B cell (primary cell): ENCODE results near the gene SF1. TPM values are rescaled to one million over a fixed set of nuclear protein-coding genes. Genes with fewer than 3 reads are reported as not detected.
A peak's percentile ranks its signal among the peaks of the same experiment; 100 is the strongest.

ENCODE experiments used
- ATAC-seq: fragments of 200-7000 bp; cut with Tn5 transposase; one replicate; pipeline ENCODE4 v1.10.0; 2021; ENCODE audit warnings: low read depth, mild to moderate bottlenecking, moderate number of reproducible peaks, moderate library complexity
- CTCF ChIA-PET: fragments of 350-600 bp; sonication (Branson Sonifier 250); formaldehyde crosslinking; loops from one replicate; lab custom pipeline; 2021; ENCODE audit warnings: antibody characterized with exemption, inconsistent platforms; lab: Charles Lee
- POLR2A ChIA-PET: fragments of 350-600 bp; sonication (Branson Sonifier 250); formaldehyde crosslinking; loops from one replicate; lab custom pipeline; 2021; ENCODE audit warnings: antibody characterized with exemption; lab: Charles Lee
- DNase-seq: peaks from one replicate; pipeline ENCODE4 v3.0.0; 2013
- H2AFZ ChIP-seq: 2 replicates; pipeline ENCODE4 v1.6.1; 2012; ENCODE audit warnings: mild to moderate bottlenecking, low read depth, low read length; ENCODE audit not compliant: insufficient read depth, poor library complexity, severe bottlenecking
- H3K27ac ChIP-seq, 2 donors: 1 replicate in 1 of 2; 2 replicates in 1 of 2; pipeline ENCODE4 v1.5.1; 2012 to 2013; ENCODE audit warnings: low read length in 2 of 2, mild to moderate bottlenecking in 2 of 2, moderate library complexity in 1 of 2
- H3K27me3 ChIP-seq, 4 experiments: fragments of 200-600 bp in 1 of 4; sonication (generic) in 1 of 4; replicated peaks in 1 of 4; 1 replicate in 2 of 4; 2 replicates in 2 of 4; pipeline versions ENCODE4 v1.6.1 to v1.7.0; 2013 to 2016; ENCODE audit warnings: low read length in 3 of 4, mild to moderate bottlenecking in 2 of 4, mixed read lengths in 1 of 4, moderate library complexity in 1 of 4; ENCODE audit not compliant: insufficient read depth in 4 of 4, control insufficient read depth in 3 of 4; ENCODE audit errors: control extremely low read depth in 1 of 4
- H3K36me3 ChIP-seq, 2 experiments: replicated peaks in 1 of 2; 1 replicate in 1 of 2; 2 replicates in 1 of 2; pipeline versions ENCODE4 v1.6.1 to v1.7.1; 2013; ENCODE audit warnings: low read length in 1 of 2; ENCODE audit not compliant: insufficient read depth in 2 of 2, control insufficient read depth in 1 of 2; ENCODE audit errors: control extremely low read depth in 1 of 2, extremely low read depth in 1 of 2
- H3K4me1 ChIP-seq, 2 donors: fragments of 200-600 bp in 1 of 2; sonication (generic) in 1 of 2; 1 replicate in 1 of 2; 2 replicates in 1 of 2; pipeline versions ENCODE4 v1.5.1 to v1.6.1; 2013 to 2017; ENCODE audit warnings: low read length in 2 of 2; ENCODE audit not compliant: control insufficient read depth in 2 of 2, insufficient read depth in 2 of 2
- H3K4me2 ChIP-seq: replicated peaks from 2 replicates; pipeline ENCODE3; 2012; ENCODE audit warnings: mild to moderate bottlenecking, low read depth, low read length; ENCODE audit not compliant: poor library complexity, severe bottlenecking
- H3K4me3 ChIP-seq, 5 experiments: fragments of 200-600 bp in 1 of 5; sonication (generic) in 1 of 5; 1 replicate in 3 of 5; 2 replicates in 2 of 5; pipeline versions ENCODE4 v1.5.1 to v1.7.0; 2011 to 2016; ENCODE audit warnings: low read length in 4 of 5, mild to moderate bottlenecking in 4 of 5, low read depth in 2 of 5, control low read depth in 1 of 5, moderate library complexity in 1 of 5; ENCODE audit not compliant: insufficient read depth in 1 of 5; ENCODE audit errors: control extremely low read depth in 1 of 5, extremely low read depth in 1 of 5
- H3K79me2 ChIP-seq: fragments of 200-600 bp; sonication (generic); one replicate; pipeline ENCODE4 v1.6.0; 2016; ENCODE audit warnings: low read length; ENCODE audit not compliant: control insufficient read depth, insufficient read depth
- H3K9ac ChIP-seq: fragments of 200-600 bp; sonication (generic); 2 replicates; pipeline ENCODE4 v1.6.1; 2017; ENCODE audit warnings: mild to moderate bottlenecking, low read length, moderate library complexity
- H3K9me3 ChIP-seq, 3 donors: one replicate each; pipeline versions ENCODE4 v1.6.1 to v1.7.1; 2013; ENCODE audit warnings: low read length in 2 of 3; ENCODE audit not compliant: control insufficient read depth in 2 of 3, insufficient read depth in 1 of 3; ENCODE audit errors: control extremely low read depth in 1 of 3
- H4K20me1 ChIP-seq: 2 replicates; pipeline ENCODE4 v1.6.0; 2012; ENCODE audit warnings: mild to moderate bottlenecking, low read length; ENCODE audit not compliant: insufficient read depth, control insufficient read depth, poor library complexity, severe bottlenecking
- H3K27ac Mint-ChIP-seq: one replicate; pipeline ENCODE4 v1.8.0; 2021; ENCODE audit warnings: mixed read lengths
- H3K27me3 Mint-ChIP-seq: one replicate; pipeline ENCODE4 v1.8.0; 2021; ENCODE audit warnings: mixed read lengths
- H3K4me1 Mint-ChIP-seq: one replicate; pipeline ENCODE4 v1.8.0; 2021; ENCODE audit warnings: mixed read lengths
- H3K4me3 Mint-ChIP-seq: one replicate; pipeline ENCODE4 v1.8.0; 2021; ENCODE audit warnings: mixed read lengths
- H3K9me3 Mint-ChIP-seq: one replicate; pipeline ENCODE4 v1.8.0; 2022; ENCODE audit warnings: mixed read lengths; ENCODE audit not compliant: insufficient read depth
- CTCF ChIP-seq: fragments of 200-600 bp; IDR thresholded peaks from one replicate; pipeline ENCODE4 v1.8.0; 2022; ENCODE audit warnings: antibody characterized with exemption, mild to moderate bottlenecking
- EZH2 ChIP-seq: IDR thresholded peaks from 2 replicates; pipeline ENCODE4 v1.6.1; 2012; ENCODE audit warnings: borderline replicate concordance, low read depth, mild to moderate bottlenecking, moderate library complexity, low read length; ENCODE audit not compliant: insufficient read depth, poor library complexity, severe bottlenecking
- WGBS: methylation state at CpG from one replicate; pipeline ENCODE4 v1.1.5; 2013; ENCODE audit warnings: missing lambda C conversion rate; ENCODE audit not compliant: insufficient coverage; 5-methylcytosine and 5-hydroxymethylcytosine counted together
- intact Hi-C: fragments of 100-400 bp; cut with micrococcal nuclease; formaldehyde crosslinking; loops from one replicate; pipeline ENCODE4 v1.10.0; 2022
- polyA plus RNA-seq: library from polyadenylated mRNA; depleted of rRNA; stranded (reverse); fragments of >200 nt; gene quantifications from 2 replicates; pipeline ENCODE4 v1.2.3, GENCODE V29; 2012
- total RNA-seq, 2 donors: library from RNA; stranded (reverse); fragments of 120-200 nt in 1 of 2; gene quantifications; 1 replicate in 1 of 2; 2 replicates in 1 of 2; pipeline versions ENCODE4 v1.2.3 to v1.2.4, GENCODE V29; 2013 to 2022

SF1 gene
- total and polyA plus RNA-seq, 2 donors (not counting 1 experiment from before 2014, with no cell fraction given), result 369 to 931 TPM

DNA sequence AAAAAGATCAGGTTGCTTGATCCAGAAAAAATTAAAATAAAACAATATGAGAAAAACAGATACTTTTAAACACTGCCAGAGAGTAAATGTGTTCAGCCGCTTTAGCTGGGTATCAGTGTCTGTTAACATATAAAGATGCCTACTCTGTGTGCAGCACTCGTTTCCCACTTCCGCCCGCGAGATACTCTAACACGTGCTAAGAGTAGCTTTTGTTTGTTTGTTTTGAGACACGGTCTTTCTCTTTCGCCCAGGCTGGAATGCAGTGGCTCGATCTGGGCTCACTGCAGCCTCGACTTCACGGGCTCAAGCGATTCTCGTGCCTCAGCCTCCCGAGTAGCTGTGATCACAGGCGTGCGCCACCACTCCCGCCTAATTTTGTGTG is 32.5 kb upstream of the SF1 start:
- H3K9me3 ChIP-seq, result no peaks in the 10 kb centered on the region
- POLR2A ChIA-PET, result interaction anchor here (0.5 to 2.6 kb wide), 11 partner anchors 8 to 217 kb away, joined by 3 to 16 read pairs (median 4); partner anchors contain the start of genes MAP4K2, RASGRP2 and SF1
- CTCF ChIA-PET, result interaction anchor here (0.8 to 1.6 kb wide), 7 partner anchors 11 to 68 kb away, joined by 3 to 7 read pairs (median 5); partner anchors contain the start of genes CDC42BPG and SF1
- ATAC-seq, result peak; percentile 19
- peaks cover 36% of the 10 kb centered on the region for H3K79me2 ChIP-seq
- H3K4me3 ChIP-seq, result peak overlapping the region; percentile 36 to 99 (median 86)
- H3K4me1 ChIP-seq, result peaks cover 15 to 32% of the 10 kb centered on the region in 2 donors
- no peak for DNase-seq
- peak overlapping the region; percentile 99 for H2AFZ ChIP-seq
- intact Hi-C loops, result loop anchor here (1.0 to 2.0 kb wide), 5 partner anchors 9 to 78 kb away; partner anchors contain the start of genes CDC42BPG and RASGRP2
- peaks cover 0 to 16% of the 10 kb centered on the region in 2 experiments for H3K36me3 ChIP-seq
- WGBS, result 0% methylated on average over 3 of the region's 17 CpGs
- H3K27me3 ChIP-seq, result no peaks in the 10 kb centered on the region
- Mint-ChIP-seq H3K4me3 (peak overlapping the region; percentile 98), H3K27me3 (no peaks in the 10 kb centered on the region), H3K4me1 (peaks cover 34% of the 10 kb centered on the region), H3K27ac (peak overlapping the region; percentile 95), H3K9me3 (no peaks in the 10 kb centered on the region)
- peak overlapping the region; percentile 95 for H3K4me2 ChIP-seq
- peak overlapping the region; percentile 90 for H3K9ac ChIP-seq
- H4K20me1 ChIP-seq, result peaks cover 11% of the 10 kb centered on the region
- TF ChIP-seq EZH2 (no peak), CTCF (no peak)
- H3K27ac ChIP-seq, result peak overlapping the region; percentile 63 to 79

DNA sequence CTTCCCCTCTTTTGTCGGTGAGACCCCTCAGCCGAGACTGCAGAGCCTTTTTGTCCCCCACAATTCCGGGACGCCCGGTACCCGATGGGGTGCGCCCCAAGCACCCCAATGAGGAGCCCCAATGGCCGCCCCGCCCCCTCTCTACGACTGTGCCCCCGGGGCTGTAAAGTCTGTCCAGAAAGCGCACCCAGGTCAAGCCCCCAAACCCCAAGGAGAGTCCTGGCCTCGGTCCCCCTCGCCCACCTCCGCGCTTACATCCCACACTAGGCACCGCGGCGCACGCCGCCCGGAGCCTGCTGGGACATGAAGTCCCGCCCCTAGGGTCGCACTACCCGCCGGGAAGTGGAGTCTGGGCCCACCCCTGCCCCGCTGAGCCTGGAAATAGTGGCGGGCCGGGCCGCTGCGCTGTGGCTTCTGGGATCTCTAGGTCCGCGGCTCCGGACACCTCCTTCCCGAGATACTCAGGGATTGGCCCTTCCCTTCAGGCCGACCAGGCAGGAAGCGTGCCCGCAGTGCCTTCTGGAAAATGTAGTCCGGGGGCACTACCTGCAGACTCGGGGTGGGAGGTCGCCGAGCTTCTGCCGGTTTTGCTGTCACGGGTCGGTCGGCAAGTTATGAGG is 32.0 kb upstream of the SF1 start, which contains the start of gene MEN1:
TSS of gene MEN1 (minus strand) at position 281 of the 620 bp plus-strand sequence. CDS start 442 bp downstream, outside the sequence.
- peaks cover 34% of the 10 kb centered on the region for H3K4me1 Mint-ChIP-seq
- H3K9me3 ChIP-seq, result no peaks in the 10 kb centered on the region
- H3K27me3 Mint-ChIP-seq, result no peaks in the 10 kb centered on the region
- ChIA-PET POLR2A (interaction anchor here (0.6 to 2.6 kb wide), 11 partner anchors 8 to 218 kb away, joined by 3 to 16 read pairs (median 4); partner anchors contain the start of genes MAP4K2, RASGRP2 and SF1), CTCF (interaction anchor here (0.8 to 1.6 kb wide), 8 partner anchors 11 to 67 kb away, joined by 3 to 7 read pairs (median 4); partner anchors contain the start of genes CDC42BPG and SF1)
- H3K9ac ChIP-seq, result peak within 1 kb of the TSS; percentile 90
- H2AFZ ChIP-seq, result peak within 1 kb of the TSS; percentile 99
- peaks cover 0 to 21% of the 10 kb centered on the region in 2 experiments for H3K36me3 ChIP-seq
- H3K9me3 Mint-ChIP-seq, result no peaks in the 10 kb centered on the region
- WGBS, result under 1% methylated on average over 39 of the region's 46 CpGs
- H3K4me3 Mint-ChIP-seq, result peak within 1 kb of the TSS; percentile 98
- H3K27ac ChIP-seq, result peak within 1 kb of the TSS; percentile 63 to 79
- ATAC-seq, result peak; percentile 84
- H3K4me2 ChIP-seq, result peak within 1 kb of the TSS; percentile 95
- peaks cover 15 to 32% of the 10 kb centered on the region in 2 donors for H3K4me1 ChIP-seq
- H3K79me2 ChIP-seq, result peaks cover 41% of the 10 kb centered on the region
- no peaks in the 10 kb centered on the region for H3K27me3 ChIP-seq
- H3K27ac Mint-ChIP-seq, result peak within 1 kb of the TSS; percentile 95
- H3K4me3 ChIP-seq, result peak within 1 kb of the TSS; percentile 36 to 99 (median 86)
- peak; percentile 82 for DNase-seq
- intact Hi-C loops, result loop anchor here (1.0 to 2.0 kb wide), 5 partner anchors 8 to 78 kb away; partner anchors contain the start of genes CDC42BPG and RASGRP2
- TF ChIP-seq CTCF (no peak), EZH2 (no peak)
- peaks cover 11% of the 10 kb centered on the region for H4K20me1 ChIP-seq
